A549 (cell line): ENCODE results near the gene FILIP1L. TPM values are rescaled to one million over a fixed set of nuclear protein-coding genes. Genes with fewer than 3 reads are reported as not detected.

ENCODE experiments used
- ATAC-seq, 2 experiments: fragments of 200-7000 bp in 1 of 2; fragments of >200 bp in 1 of 2; cut with Nextera tagmentation in 1 of 2; cut with Tn5 transposase in 1 of 2; 3 replicates each; pipeline versions ENCODE4 v1.8.0 to v1.9.1; 2018 to 2020; ENCODE audit warnings: mild to moderate bottlenecking in 1 of 2, moderate library complexity in 1 of 2
- CTCF ChIA-PET: fragments of 300-600 bp; sonication (Branson Sonifier 250); formaldehyde crosslinking; extraction: SDS; loops from one replicate; lab custom pipeline; 2021; ENCODE audit warnings: antibody characterized with exemption, inconsistent platforms; lab: Yijun Ruan, JAX
- POLR2A ChIA-PET: fragments of 350-600 bp; formaldehyde crosslinking; extraction: SDS; loops from one replicate; lab custom pipeline; 2021; ENCODE audit warnings: antibody characterized with exemption, inconsistent platforms; lab: Yijun Ruan, JAX
- DNase-seq, 2 experiments: peaks; one replicate each; pipeline versions ENCODE4 v3.0.0 to v3.0.0-alpha.2; 2011 to 2016; ENCODE audit warnings: low read depth in 1 of 2, low spot score in 1 of 2
- FAIRE-seq: peaks from 2 replicates; lab custom pipeline; 2011; peaks lifted over from hg19 to GRCh38; lab: Jason Lieb, UNC
- H3K27ac ChIP-seq, 2 experiments: fragments of >200 bp; sonication (Bioruptor Twin); formaldehyde crosslinking; 3 replicates each; pipeline ENCODE4 v1.5.1; 2016 to 2017
- H3K4me1 ChIP-seq: fragments of >200 bp; sonication (Bioruptor Twin); formaldehyde crosslinking; 3 replicates; pipeline ENCODE4 v1.6.1; 2016
- H3K4me2 ChIP-seq: fragments of >200 bp; sonication (Bioruptor Twin); formaldehyde crosslinking; 3 replicates; pipeline ENCODE4 v1.6.1; 2016
- H3K4me3 ChIP-seq: fragments of >200 bp; sonication (Bioruptor Twin); formaldehyde crosslinking; 3 replicates; pipeline ENCODE4 v1.5.1; 2016
- H3K9me3 ChIP-seq: fragments of >200 bp; sonication (Bioruptor Twin); formaldehyde crosslinking; 3 replicates; pipeline ENCODE4 v1.6.1; 2016
- ATOH8 ChIP-seq: fragments of 250-450 bp; sonication (Bioruptor Pico); IDR thresholded peaks from 2 replicates; pipeline ENCODE4 v1.5.0; 2020; ENCODE audit warnings: low read depth, mild to moderate bottlenecking, moderate library complexity
- BCL3 ChIP-seq: fragments of >200 bp; sonication (Bioruptor Twin); formaldehyde crosslinking; IDR thresholded peaks from 3 replicates; pipeline ENCODE4 v1.6.1; 2016
- CBX2 ChIP-seq: fragments of 200-600 bp; sonication (generic); IDR thresholded peaks from 2 replicates; pipeline ENCODE4 v1.6.1; 2016; ENCODE audit warnings: low read depth, mild to moderate bottlenecking, borderline replicate concordance
- CBX8 ChIP-seq: fragments of 200-600 bp; sonication (generic); IDR thresholded peaks from 2 replicates; pipeline ENCODE4 v1.6.1; 2016
- CTCF ChIP-seq: fragments of >200 bp; sonication (Bioruptor Twin); formaldehyde crosslinking; IDR thresholded peaks from 3 replicates; pipeline ENCODE4 v1.5.1; 2016
- E2F6 ChIP-seq: IDR thresholded peaks from 2 replicates; pipeline ENCODE4 v1.6.1; 2012; ENCODE audit warnings: low read depth, borderline replicate concordance
- EHMT2 ChIP-seq: fragments of 200-600 bp; sonication (generic); IDR thresholded peaks from 2 replicates; pipeline ENCODE4 v1.6.1; 2016; ENCODE audit warnings: antibody characterized with exemption, low read depth, mild to moderate bottlenecking, moderate library complexity
- FOSL2 ChIP-seq, 2 experiments: fragments of 450-650 bp in 1 of 2; fragments of >200 bp in 1 of 2; sonication (Bioruptor Twin) in 1 of 2; formaldehyde crosslinking; IDR thresholded peaks; 2 replicates each; pipeline versions ENCODE4 v1.5.0 to v1.6.1; 2016 to 2020; ENCODE audit warnings: mild to moderate bottlenecking in 1 of 2, moderate library complexity in 1 of 2
- HES2 ChIP-seq: fragments of >200 bp; sonication (Bioruptor Twin); formaldehyde crosslinking; IDR thresholded peaks from 2 replicates; pipeline ENCODE4 v1.6.1; 2016
- HMGXB4 ChIP-seq: fragments of 250-450 bp; sonication (Bioruptor Pico); IDR thresholded peaks from 2 replicates; pipeline ENCODE4 v1.5.0; 2021; ENCODE audit warnings: mild to moderate bottlenecking, moderate library complexity, borderline replicate concordance
- HOXB5 ChIP-seq: fragments of 250-450 bp; sonication (Bioruptor Pico); IDR thresholded peaks from 2 replicates; pipeline ENCODE4 v1.5.0; 2020; ENCODE audit warnings: mild to moderate bottlenecking, moderate library complexity
- KDM5A ChIP-seq: fragments of 200-600 bp; sonication (generic); IDR thresholded peaks from 2 replicates; pipeline ENCODE4 v1.6.1; 2016; ENCODE audit warnings: antibody characterized with exemption, mild to moderate bottlenecking
- MAFK ChIP-seq: fragments of 450-650 bp; IDR thresholded peaks from 2 replicates; pipeline ENCODE4 v1.6.1; 2014; ENCODE audit not compliant: partially characterized antibody
- MYC ChIP-seq: IDR thresholded peaks from 2 replicates; pipeline ENCODE4 v1.6.1; 2012; ENCODE audit warnings: mild to moderate bottlenecking, inconsistent platforms, low read length, improper control_type of control experiment, borderline replicate concordance
- PBX3 ChIP-seq: IDR thresholded peaks from 2 replicates; pipeline ENCODE4 v1.6.1; 2012
- PHF8 ChIP-seq: fragments of 200-600 bp; sonication (generic); IDR thresholded peaks from 2 replicates; pipeline ENCODE4 v1.6.1; 2016; ENCODE audit warnings: low read depth, mild to moderate bottlenecking, antibody characterized with exemption, moderate library complexity, borderline replicate concordance
- RARB ChIP-seq: fragments of 250-450 bp; sonication (Bioruptor Pico); IDR thresholded peaks from 2 replicates; pipeline ENCODE4 v1.8.0; 2021; ENCODE audit warnings: mild to moderate bottlenecking, moderate library complexity
- RNF2 ChIP-seq: fragments of 200-600 bp; sonication (generic); IDR thresholded peaks from 2 replicates; pipeline ENCODE4 v1.6.1; 2016; ENCODE audit warnings: low read depth, mild to moderate bottlenecking, antibody characterized with exemption, moderate library complexity, borderline replicate concordance
- SMC3 ChIP-seq: fragments of >200 bp; sonication (Bioruptor Twin); formaldehyde crosslinking; IDR thresholded peaks from 3 replicates; pipeline ENCODE4 v1.6.1; 2018; ENCODE audit warnings: inconsistent platforms
- SREBF2 ChIP-seq: fragments of 450-650 bp; IDR thresholded peaks from 2 replicates; pipeline ENCODE4 v1.6.1; 2014; ENCODE audit warnings: mild to moderate bottlenecking, moderate library complexity
- USF2 ChIP-seq: fragments of 450-650 bp; IDR thresholded peaks from 2 replicates; pipeline ENCODE4 v1.6.1; 2014; ENCODE audit warnings: antibody characterized with exemption
- ZNF302 ChIP-seq: fragments of 250-450 bp; sonication (Bioruptor Pico); IDR thresholded peaks from 2 replicates; pipeline ENCODE4 v1.9.0; 2021; ENCODE audit warnings: inconsistent platforms, mild to moderate bottlenecking, moderate library complexity
- WGBS: methylation state at CpG from one replicate; pipeline ENCODE4 v1.1.6; 2017; ENCODE audit errors: missing lambda C conversion rate; 5-methylcytosine and 5-hydroxymethylcytosine counted together
- polyA plus RNA-seq, 4 experiments: library from polyadenylated mRNA; depleted of rRNA in 3 of 4; stranded (reverse); fragments of >200 nt; fragmentation: RNase III in 1 of 4; extraction: RNeasy Plus Mini Kit Qiagen cat#74134 plus additional on column Dnase treatment in 1 of 4; gene quantifications; 2 replicates in 3 of 4; 3 replicates in 1 of 4; pipeline ENCODE4 v1.2.3, GENCODE V29; 2011 to 2017

The FILIP1L gene
- polyA plus RNA-seq, 2 of the 4 experiments (the other 2 are of a cell fraction): 0.19 to 0.45 TPM

- FAIRE-seq (no peak), ATAC-seq (no peak), DNase-seq (no peak)
- no peak overlapping the region for H3K4me2 ChIP-seq
- no peaks in the 10 kb centered on the region for H3K9me3 ChIP-seq
- CTCF ChIA-PET: no interaction called here
- no peak overlapping the region for H3K27ac ChIP-seq
- H3K4me1 ChIP-seq: no peaks in the 10 kb centered on the region
- POLR2A ChIA-PET: no interaction called here
- TF ChIP-seq ZNF302 (CRISPR knock-in tag): no peak
- no peak for TF ChIP-seq KDM5A
- TF ChIP-seq PBX3: no peak
- H3K4me3 ChIP-seq: no peak overlapping the region
Observed at GRCh38 chr3:99976584-99976983, 137.7 kb downstream of the FILIP1L start.

GRCh38 chr3:99974989-99975388 is 139.3 kb downstream of the FILIP1L start:
- ATAC-seq: no peak
- no peak for TF ChIP-seq ZNF302 (CRISPR knock-in tag)
- TF ChIP-seq PHF8: no peak
- TF ChIP-seq CBX8: no peak
- no peak for TF ChIP-seq HMGXB4 (CRISPR knock-in tag)
- no peak for TF ChIP-seq SMC3
- TF ChIP-seq SREBF2: no peak
- TF ChIP-seq RARB (CRISPR knock-in tag): no peak
- TF ChIP-seq RNF2: no peak
- no peak for TF ChIP-seq CBX2
- no peak for TF ChIP-seq HES2
- no peak for TF ChIP-seq E2F6
- TF ChIP-seq, all 56 proteins: peak for 0
- FAIRE-seq (no peak), DNase-seq (no peak)
- no peak overlapping the region for H3K4me2 ChIP-seq
- POLR2A ChIA-PET: no interaction called here
- H3K4me3 ChIP-seq: no peak overlapping the region
- no peak overlapping the region for H3K27ac ChIP-seq
- CTCF ChIA-PET: no interaction called here
- 87% methylated on average over 2 of the region's 2 CpGs for WGBS
- H3K9me3 ChIP-seq: no peaks in the 10 kb centered on the region
- H3K4me1 ChIP-seq: no peaks in the 10 kb centered on the region

- DNase-seq (no peak), ATAC-seq (no peak), FAIRE-seq (no peak)
- Histone ChIP-seq H3K9me3 (no peaks in the 10 kb centered on the region), H3K4me1 (no peaks in the 10 kb centered on the region), H3K4me3 (no peak overlapping the region), H3K4me2 (no peak overlapping the region), H3K27ac (no peak overlapping the region)
- no peak for TF ChIP-seq BCL3
- no peak for TF ChIP-seq EHMT2
- TF ChIP-seq MAFK: no peak
- TF ChIP-seq ATOH8 (CRISPR knock-in tag): no peak
- no peak for TF ChIP-seq HOXB5 (CRISPR knock-in tag)
- TF ChIP-seq CTCF: no peak
- TF ChIP-seq USF2: no peak
- no peak for TF ChIP-seq KDM5A
- no peak for TF ChIP-seq MYC
- TF ChIP-seq FOSL2 (IDR thresholded peaks at IDR 0.05): no peak
- no peak for TF ChIP-seq FOSL2 (CRISPR knock-in tag; IDR thresholded peaks at IDR 0.05)
- ChIA-PET POLR2A (no interaction called here), CTCF (interaction anchor here (1.2 kb wide), 1 partner anchor 73 kb away, joined by 3 read pairs; no protein-coding TSS in a partner anchor)
- WGBS: 92% methylated on average over 8 of the region's 8 CpGs
Observed at GRCh38 chr3:99972380-99973104, 141.8 kb downstream of the FILIP1L start.
